AG09319 (cell line): ENCODE results near the gene IFT22.
"Not testable (repeated sequence)": the region's sequence is repeated elsewhere in the genome, so short reads cannot be mapped to it uniquely, and the experiment has no call there.

Source experiments
- DNase-seq: peaks from one replicate; pipeline ENCODE4 v3.0.0-alpha.2; 2010; ENCODE audit warnings: low read depth; ENCODE audit errors: extremely low read depth
- CTCF ChIP-seq: IDR thresholded peaks from 2 replicates; pipeline ENCODE4 v1.5.1; 2011; ENCODE audit warnings: low read depth, mild to moderate bottlenecking, inconsistent platforms, low read length, moderate library complexity

Gene IFT22

DNA sequence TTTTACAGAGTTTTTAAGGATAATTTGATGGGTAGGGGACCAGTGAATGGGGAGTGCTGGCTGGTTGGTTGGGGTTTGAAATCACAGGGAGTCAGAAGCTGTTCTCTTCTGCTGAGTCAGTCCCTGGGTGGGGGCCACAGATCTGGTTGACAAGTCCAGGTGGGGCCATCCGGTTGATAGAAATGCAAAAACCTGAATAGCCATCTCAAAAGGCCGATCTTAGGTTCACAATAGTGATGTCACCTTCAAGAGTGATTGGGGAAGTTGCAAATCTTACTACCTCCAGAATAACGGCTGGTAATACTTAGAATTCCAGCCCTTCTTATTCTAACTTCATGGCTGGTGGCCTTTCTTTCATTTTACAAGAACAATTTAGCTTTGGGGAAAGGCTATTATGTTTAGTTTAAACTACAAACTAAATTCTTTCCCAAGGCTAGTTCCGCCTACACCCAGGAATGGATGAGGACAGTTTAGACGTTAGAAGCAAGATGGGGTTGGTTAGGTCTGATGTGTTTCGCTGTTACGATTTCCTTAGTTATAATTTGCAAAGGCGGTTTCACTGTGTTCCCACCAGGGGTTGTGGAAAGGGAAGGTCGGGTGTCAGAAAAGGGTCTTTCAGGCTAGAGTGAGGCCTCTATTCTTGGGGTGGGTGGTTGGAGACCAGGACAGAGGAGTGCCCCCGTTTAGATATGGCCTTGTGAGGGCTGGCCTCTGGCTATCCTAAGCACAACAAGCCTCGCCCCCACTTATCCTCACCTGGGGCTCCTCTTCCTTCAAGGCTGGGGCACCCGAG, 27.4 kb downstream of the IFT22 start:
- DNase-seq = no peak
- no peak for TF ChIP-seq CTCF

DNA sequence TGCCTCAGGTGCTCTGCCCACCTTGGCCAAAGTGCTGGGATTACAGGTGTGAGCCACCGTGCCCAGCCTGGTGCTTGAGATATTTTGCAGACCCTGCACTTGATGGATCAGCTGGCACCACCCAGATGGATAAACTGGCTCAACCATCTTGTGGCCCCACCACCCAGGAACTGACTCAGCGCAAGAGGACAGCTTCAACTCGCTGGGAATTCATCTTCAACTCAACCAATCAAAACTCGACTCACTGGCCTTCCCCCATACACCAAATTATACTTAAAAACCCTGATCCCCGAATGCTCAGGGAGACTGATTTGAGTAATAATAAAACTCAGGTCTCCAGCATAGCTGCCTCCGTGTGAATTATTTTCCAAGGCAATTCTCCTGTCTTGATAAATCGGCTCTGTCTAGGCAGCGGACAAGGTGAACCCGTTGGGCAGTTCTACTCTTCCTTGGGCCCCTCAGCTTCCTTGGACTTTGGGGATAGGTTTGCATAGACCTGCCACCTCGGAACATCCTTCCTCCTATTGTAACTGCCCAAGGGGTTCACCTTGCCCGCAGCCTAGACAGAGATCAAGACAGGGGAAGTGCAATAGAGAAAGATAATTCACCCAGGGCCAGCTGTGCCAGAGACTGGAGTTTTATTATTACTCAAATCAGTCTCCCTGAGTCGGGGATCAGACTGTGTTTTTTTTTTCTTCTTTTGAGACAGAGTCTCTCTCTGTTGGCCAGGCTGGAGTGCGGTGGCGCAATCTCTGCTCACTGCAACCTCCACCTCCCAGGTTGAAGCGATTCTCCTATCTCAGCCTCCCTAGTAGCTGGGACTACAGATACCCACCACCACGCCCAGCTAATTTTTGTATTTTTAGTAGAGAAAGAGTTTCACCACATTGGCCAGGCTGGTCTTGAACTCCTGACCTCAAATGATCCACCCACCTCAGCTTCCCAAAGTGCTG, 28.3 kb downstream of the IFT22 start:
- not testable (repeated sequence) for DNase-seq

- DNase-seq = not testable (repeated sequence)
Measured at GRCh38 chr7:101292566-101292965, 29.0 kb downstream of the IFT22 start.

GRCh38 chr7:101290186-101291037, 31.2 kb downstream of the IFT22 start:
- TF ChIP-seq CTCF = peak; percentile 55
- not testable (repeated sequence) for DNase-seq

DNA sequence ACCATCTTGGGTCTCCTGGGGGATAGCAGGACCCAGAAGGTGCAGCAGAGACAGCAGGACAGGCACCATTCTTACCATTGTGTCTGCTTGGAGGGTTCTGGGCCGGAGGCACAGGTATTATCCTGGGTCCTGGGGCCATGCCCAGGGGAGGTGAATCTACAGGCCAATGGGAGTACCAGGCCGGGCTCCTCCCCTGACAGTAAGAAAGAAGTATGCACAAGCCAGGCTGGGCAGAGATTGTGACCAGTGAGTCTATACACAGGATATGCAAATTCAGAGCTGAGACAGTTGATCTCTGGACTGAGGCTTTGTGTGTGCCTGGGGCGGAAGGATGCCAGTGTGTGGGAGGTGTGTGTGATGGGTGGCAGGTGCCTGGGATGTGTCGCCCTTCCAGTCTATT, 31.9 kb downstream of the IFT22 start:
- DNase-seq = not testable (repeated sequence)

GRCh38 chr7:101288439-101288838, 33.2 kb downstream of the IFT22 start:
- DNase-seq = no peak
- no peak for TF ChIP-seq CTCF

- no peak for TF ChIP-seq CTCF
- no peak for DNase-seq
Measured at GRCh38 chr7:101287032-101287431, 34.6 kb downstream of the IFT22 start.

DNA sequence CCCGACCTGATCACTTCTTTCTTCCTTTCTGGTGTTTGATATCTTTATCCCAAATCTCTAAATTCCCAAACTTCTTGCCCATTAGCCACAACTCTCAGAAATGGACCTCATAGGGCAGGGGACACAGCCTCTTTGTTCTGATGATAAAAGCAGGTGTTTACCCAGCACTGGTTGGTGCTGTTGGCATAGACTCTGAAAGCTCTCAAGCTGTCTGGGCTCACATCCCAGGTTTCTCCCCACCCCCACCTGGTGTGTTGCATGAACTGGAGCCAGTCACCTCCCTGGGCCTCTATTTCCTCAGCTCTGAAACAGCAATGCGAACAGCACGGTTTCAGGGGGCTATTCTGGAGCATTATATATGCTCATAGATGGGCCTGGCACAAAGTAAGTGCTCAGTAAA, 35.7 kb downstream of the IFT22 start:
- not testable (repeated sequence) for DNase-seq

GRCh38 chr7:101285171-101285570, 36.4 kb downstream of the IFT22 start:
- no peak for DNase-seq
- no peak for TF ChIP-seq CTCF

- DNase-seq = not testable (repeated sequence)
Measured at GRCh38 chr7:101280912-101281311, 40.7 kb downstream of the IFT22 start.
